Endothelial cell (in vitro differentiated cells): ENCODE data around the gene CERS5. TPM values are rescaled to one million over a fixed set of nuclear protein-coding genes. Genes with fewer than 3 reads are reported as not detected.

Experiments
- DNase-seq: peaks from one replicate; pipeline ENCODE4 v3.0.0; 2021; ENCODE audit warnings: low spot score
- H3K27ac Mint-ChIP-seq: one replicate; pipeline ENCODE4 v1.8.0; 2021; ENCODE audit warnings: mixed read lengths, inconsistent platforms; ENCODE audit not compliant: unreplicated experiment
- H3K27me3 Mint-ChIP-seq: one replicate; pipeline ENCODE4 v1.8.0; 2021; ENCODE audit warnings: mild to moderate bottlenecking, moderate library complexity, mixed read lengths, inconsistent platforms; ENCODE audit not compliant: unreplicated experiment
- H3K36me3 Mint-ChIP-seq: one replicate; pipeline ENCODE4 v1.8.0; 2021; ENCODE audit warnings: mild to moderate bottlenecking, low read depth, mixed read lengths, inconsistent platforms; ENCODE audit not compliant: unreplicated experiment
- H3K4me1 Mint-ChIP-seq: one replicate; pipeline ENCODE4 v1.8.0; 2021; ENCODE audit warnings: mild to moderate bottlenecking, mixed read lengths, inconsistent platforms; ENCODE audit not compliant: unreplicated experiment
- H3K4me3 Mint-ChIP-seq: one replicate; pipeline ENCODE4 v1.8.0; 2021; ENCODE audit warnings: mild to moderate bottlenecking, mixed read lengths, inconsistent platforms; ENCODE audit not compliant: unreplicated experiment
- H3K9me3 Mint-ChIP-seq: one replicate; pipeline ENCODE4 v1.8.0; 2021; ENCODE audit warnings: mixed read lengths, inconsistent platforms; ENCODE audit not compliant: unreplicated experiment
- total RNA-seq: library from RNA; stranded (reverse); fragmentation: NEBNext Ultra II Directional; extraction: Animal tissue kit (Norgen Biotek cat#: 25700); gene quantifications from one replicate; pipeline ENCODE4 v1.2.1, GENCODE V29; 2021; ENCODE audit not compliant: unreplicated experiment
- TF ChIP-seq, protein P1 (sequence below): fragments of 200-600 bp; sonication (generic); IDR thresholded peaks from one replicate; pipeline ENCODE4 v1.5.0; 2021; ENCODE audit warnings: antibody characterized with exemption; ENCODE audit not compliant: unreplicated experiment

Gene CERS5
- total RNA-seq, 1 donor from 2014 or later = 61.7 TPM

- no peaks in the 10 kb centered on the region for H3K9me3 Mint-ChIP-seq
- H3K27ac Mint-ChIP-seq = no peak overlapping the region
- peaks cover 6% of the 10 kb centered on the region for H3K36me3 Mint-ChIP-seq
- no peak overlapping the region for H3K4me3 Mint-ChIP-seq
- H3K4me1 Mint-ChIP-seq = peaks cover 2% of the 10 kb centered on the region
- no peaks in the 10 kb centered on the region for H3K27me3 Mint-ChIP-seq
- TF ChIP-seq, protein P1, sequence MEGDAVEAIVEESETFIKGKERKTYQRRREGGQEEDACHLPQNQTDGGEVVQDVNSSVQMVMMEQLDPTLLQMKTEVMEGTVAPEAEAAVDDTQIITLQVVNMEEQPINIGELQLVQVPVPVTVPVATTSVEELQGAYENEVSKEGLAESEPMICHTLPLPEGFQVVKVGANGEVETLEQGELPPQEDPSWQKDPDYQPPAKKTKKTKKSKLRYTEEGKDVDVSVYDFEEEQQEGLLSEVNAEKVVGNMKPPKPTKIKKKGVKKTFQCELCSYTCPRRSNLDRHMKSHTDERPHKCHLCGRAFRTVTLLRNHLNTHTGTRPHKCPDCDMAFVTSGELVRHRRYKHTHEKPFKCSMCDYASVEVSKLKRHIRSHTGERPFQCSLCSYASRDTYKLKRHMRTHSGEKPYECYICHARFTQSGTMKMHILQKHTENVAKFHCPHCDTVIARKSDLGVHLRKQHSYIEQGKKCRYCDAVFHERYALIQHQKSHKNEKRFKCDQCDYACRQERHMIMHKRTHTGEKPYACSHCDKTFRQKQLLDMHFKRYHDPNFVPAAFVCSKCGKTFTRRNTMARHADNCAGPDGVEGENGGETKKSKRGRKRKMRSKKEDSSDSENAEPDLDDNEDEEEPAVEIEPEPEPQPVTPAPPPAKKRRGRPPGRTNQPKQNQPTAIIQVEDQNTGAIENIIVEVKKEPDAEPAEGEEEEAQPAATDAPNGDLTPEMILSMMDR = no peak
- DNase-seq = no peak
Observed at GRCh38 chr12:50147281-50147680, 19.9 kb downstream of the CERS5 start.

- no peak for DNase-seq
- Mint-ChIP-seq H3K36me3 (peaks cover 6% of the 10 kb centered on the region), H3K4me1 (peaks cover 2% of the 10 kb centered on the region), H3K9me3 (no peaks in the 10 kb centered on the region), H3K4me3 (no peak overlapping the region), H3K27me3 (no peaks in the 10 kb centered on the region), H3K27ac (no peak overlapping the region)
- TF ChIP-seq, protein P1 = no peak
Observed at GRCh38 chr12:50145439-50145838, 21.7 kb downstream of the CERS5 start.

DNA sequence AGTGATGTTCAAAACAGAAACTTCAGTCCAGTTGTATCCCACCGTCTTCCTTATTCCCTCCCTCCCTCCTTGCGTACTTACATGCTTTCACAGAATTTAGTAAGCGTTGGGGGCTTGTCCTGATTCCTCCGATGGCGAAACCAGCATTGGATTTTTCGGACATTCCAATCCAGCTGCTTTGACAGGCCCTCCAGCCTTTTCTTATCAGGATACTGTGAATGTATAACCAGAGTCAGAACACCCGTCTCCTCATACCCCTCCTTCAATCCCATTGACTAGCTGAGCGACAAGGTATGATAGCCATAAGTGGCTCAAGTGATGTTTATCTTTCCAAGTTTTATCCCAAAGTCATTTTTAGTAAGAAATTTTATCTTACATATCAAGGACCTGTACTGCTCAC lies 24.2 kb downstream of the CERS5 start:
- H3K27ac Mint-ChIP-seq = no peak overlapping the region
- H3K36me3 Mint-ChIP-seq = peaks cover 6% of the 10 kb centered on the region
- no peak for DNase-seq
- H3K4me1 Mint-ChIP-seq = peaks cover 2% of the 10 kb centered on the region
- TF ChIP-seq, protein P1 = no peak
- H3K27me3 Mint-ChIP-seq = no peaks in the 10 kb centered on the region
- no peak overlapping the region for H3K4me3 Mint-ChIP-seq
- no peaks in the 10 kb centered on the region for H3K9me3 Mint-ChIP-seq

- Mint-ChIP-seq H3K9me3 (no peaks in the 10 kb centered on the region), H3K36me3 (peaks cover 25% of the 10 kb centered on the region), H3K27ac (no peak overlapping the region), H3K4me3 (no peak overlapping the region), H3K27me3 (peaks cover 2% of the 10 kb centered on the region), H3K4me1 (peaks cover 15% of the 10 kb centered on the region)
- TF ChIP-seq, protein P1 = peak; percentile 74
- no peak for DNase-seq
Observed at GRCh38 chr12:50132505-50133135, 34.5 kb downstream of the CERS5 start.

GRCh38 chr12:50129290-50129689 lies 37.9 kb downstream of the CERS5 start:
- peaks cover 18% of the 10 kb centered on the region for H3K4me1 Mint-ChIP-seq
- no peaks in the 10 kb centered on the region for H3K9me3 Mint-ChIP-seq
- H3K36me3 Mint-ChIP-seq = peaks cover 10% of the 10 kb centered on the region
- no peak overlapping the region for H3K4me3 Mint-ChIP-seq
- TF ChIP-seq, protein P1 = no peak
- DNase-seq = no peak
- no peaks in the 10 kb centered on the region for H3K27me3 Mint-ChIP-seq
- no peak overlapping the region for H3K27ac Mint-ChIP-seq
